Activated CD4-positive, alpha-beta memory T cell treated with anti-CD3 and anti-CD28 coated beads for 36 hours (primary cell): ENCODE results near the gene ZBTB4. TPM values are rescaled to one million over a fixed set of nuclear protein-coding genes. Genes with fewer than 3 reads are reported as not detected.

Source experiments
- CTCF ChIA-PET: fragments of 350-600 bp; sonication (Branson Sonifier 250); formaldehyde crosslinking; loops from one replicate; lab custom pipeline; 2021; ENCODE audit warnings: antibody characterized with exemption, inconsistent platforms; lab: Charles Lee
- POLR2A ChIA-PET: fragments of 350-600 bp; sonication (Branson Sonifier 250); formaldehyde crosslinking; loops from one replicate; lab custom pipeline; 2021; ENCODE audit warnings: antibody characterized with exemption; lab: Charles Lee
- DNase-seq: peaks from one replicate; pipeline ENCODE4 v3.0.0-alpha.2; 2020
- H3K27ac Mint-ChIP-seq: one replicate; pipeline ENCODE4 v1.8.0; 2021; ENCODE audit warnings: mixed read lengths
- H3K27me3 Mint-ChIP-seq: one replicate; pipeline ENCODE4 v1.8.0; 2021; ENCODE audit warnings: mixed read lengths
- H3K36me3 Mint-ChIP-seq: one replicate; pipeline ENCODE4 v1.8.0; 2021; ENCODE audit warnings: mixed read lengths
- H3K4me1 Mint-ChIP-seq: one replicate; pipeline ENCODE4 v1.8.0; 2021; ENCODE audit warnings: low read depth, mixed read lengths
- H3K4me3 Mint-ChIP-seq: one replicate; pipeline ENCODE4 v1.8.0; 2021; ENCODE audit warnings: mild to moderate bottlenecking, mixed read lengths
- H3K9me3 Mint-ChIP-seq: one replicate; pipeline ENCODE4 v1.8.0; 2021; ENCODE audit warnings: mixed read lengths
- intact Hi-C: fragments of 100-400 bp; cut with micrococcal nuclease; formaldehyde crosslinking; loops from one replicate; pipeline ENCODE4 v1.15.1; 2023
- total RNA-seq, 2 experiments: library from RNA; stranded (reverse); gene quantifications; one replicate each; pipeline ENCODE4 v1.2.3, GENCODE V29; 2021

Gene ZBTB4
- total RNA-seq, 2 experiments from 2014 or later, result 16.5 to 16.7 TPM

GRCh38 chr17:7428557-7428956, 50.9 kb downstream of the ZBTB4 start, which contains the start of gene SPEM3:
Gene SPEM3 (plus strand): TSS chr17:7428857. CDS start chr17:7428903, 46 bp downstream.
- Mint-ChIP-seq H3K4me3 (no peak within 1 kb of the TSS), H3K36me3 (no peaks in the 10 kb centered on the region), H3K27me3 (peaks cover 2% of the 10 kb centered on the region), H3K4me1 (no peaks in the 10 kb centered on the region), H3K27ac (no peak within 1 kb of the TSS), H3K9me3 (no peaks in the 10 kb centered on the region)
- intact Hi-C loops, result no loop called here
- no peak for DNase-seq
- ChIA-PET POLR2A (no interaction called here), CTCF (no interaction called here)

DNA sequence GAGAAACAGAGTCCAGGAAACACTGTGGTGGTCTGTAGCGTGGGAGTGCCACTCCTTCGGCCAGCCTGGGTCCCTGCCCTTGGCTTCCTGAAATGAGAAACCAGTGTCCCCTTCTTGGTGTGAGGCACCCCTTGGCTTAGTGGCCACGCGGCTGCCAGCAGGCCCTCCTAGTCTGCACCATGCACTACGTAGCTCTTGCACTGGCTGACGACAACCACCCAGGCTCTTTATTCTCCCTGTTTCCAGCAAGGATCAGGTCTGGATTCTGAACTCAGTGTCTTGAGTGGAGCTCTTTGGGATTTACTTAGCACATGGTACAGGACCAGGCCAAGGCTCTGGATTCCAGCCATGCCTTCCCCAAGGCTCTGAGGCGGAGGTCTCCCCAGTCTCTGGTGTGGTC, 51.9 kb downstream of the ZBTB4 start:
- POLR2A ChIA-PET, result no interaction called here

GRCh38 chr17:7426896-7427489, 52.4 kb downstream of the ZBTB4 start:
- POLR2A ChIA-PET, result no interaction called here
- H3K9me3 Mint-ChIP-seq, result no peaks in the 10 kb centered on the region
- intact Hi-C loops, result no loop called here
- H3K4me1 Mint-ChIP-seq, result no peaks in the 10 kb centered on the region
- peaks cover 2% of the 10 kb centered on the region for H3K27me3 Mint-ChIP-seq
- no peak overlapping the region for H3K4me3 Mint-ChIP-seq
- no peak overlapping the region for H3K27ac Mint-ChIP-seq
- DNase-seq, result no peak
- H3K36me3 Mint-ChIP-seq, result no peaks in the 10 kb centered on the region
- CTCF ChIA-PET, result no interaction called here

More for the DNA sequence above, 51.9 kb downstream of the ZBTB4 start:
- CTCF ChIA-PET, result no interaction called here
- DNase-seq, result no peak
- intact Hi-C loops, result no loop called here
- no peak overlapping the region for H3K27ac Mint-ChIP-seq
- no peaks in the 10 kb centered on the region for H3K9me3 Mint-ChIP-seq
- no peaks in the 10 kb centered on the region for H3K4me1 Mint-ChIP-seq
- no peaks in the 10 kb centered on the region for H3K36me3 Mint-ChIP-seq
- H3K4me3 Mint-ChIP-seq, result no peak overlapping the region
- peaks cover 2% of the 10 kb centered on the region for H3K27me3 Mint-ChIP-seq

DNA sequence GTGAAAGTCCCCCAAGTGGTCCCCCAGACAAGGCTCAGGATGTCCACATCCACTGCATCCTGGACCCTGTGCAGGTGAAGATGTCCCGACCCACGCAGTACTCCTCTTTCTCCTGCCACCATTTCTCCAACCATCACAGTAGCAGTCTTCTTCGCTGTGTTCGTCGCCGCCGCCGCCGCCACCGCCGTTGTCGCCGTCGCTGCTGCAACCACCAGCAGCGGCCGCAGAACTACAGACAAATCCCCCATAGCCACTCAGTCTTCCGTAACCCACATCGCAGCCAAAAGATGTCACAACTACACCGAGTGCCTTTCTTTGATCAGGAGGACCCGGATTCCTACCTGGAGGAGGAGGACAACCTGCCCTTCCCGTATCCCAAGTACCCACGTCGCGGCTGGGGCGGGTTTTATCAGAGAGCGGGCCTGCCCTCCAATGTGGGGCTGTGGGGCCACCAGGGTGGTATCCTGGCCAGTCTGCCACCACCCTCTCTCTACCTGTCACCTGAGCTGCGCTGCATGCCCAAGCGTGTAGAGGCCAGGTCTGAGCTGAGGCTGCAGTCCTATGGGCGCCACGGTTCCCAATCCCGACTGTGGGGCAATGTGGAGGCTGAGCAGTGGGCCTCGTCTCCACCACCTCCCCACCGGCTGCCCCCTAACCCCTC, 53.1 kb downstream of the ZBTB4 start:
- intact Hi-C loops, result no loop called here
- POLR2A ChIA-PET, result no interaction called here
- CTCF ChIA-PET, result no interaction called here
- no peaks in the 10 kb centered on the region for H3K36me3 Mint-ChIP-seq
- H3K4me1 Mint-ChIP-seq, result no peaks in the 10 kb centered on the region
- H3K4me3 Mint-ChIP-seq, result no peak overlapping the region
- H3K9me3 Mint-ChIP-seq, result no peaks in the 10 kb centered on the region
- no peak overlapping the region for H3K27ac Mint-ChIP-seq
- no peak for DNase-seq
- peaks cover 2% of the 10 kb centered on the region for H3K27me3 Mint-ChIP-seq

GRCh38 chr17:7425756-7426155, 53.7 kb downstream of the ZBTB4 start:
- no peaks in the 10 kb centered on the region for H3K4me1 Mint-ChIP-seq
- peaks cover 2% of the 10 kb centered on the region for H3K27me3 Mint-ChIP-seq
- ChIA-PET CTCF (interaction anchor here (1.5 kb wide), 2 partner anchors 11 to 69 kb away, joined by 4 read pairs; no protein-coding TSS in a partner anchor), POLR2A (no interaction called here)
- no peaks in the 10 kb centered on the region for H3K9me3 Mint-ChIP-seq
- H3K36me3 Mint-ChIP-seq, result no peaks in the 10 kb centered on the region
- H3K27ac Mint-ChIP-seq, result no peak overlapping the region
- H3K4me3 Mint-ChIP-seq, result no peak overlapping the region
- DNase-seq, result no peak
- intact Hi-C loops, result no loop called here

GRCh38 chr17:7425316-7425715, 54.1 kb downstream of the ZBTB4 start, which contains the start of gene SPEM2:
Gene SPEM2 (plus strand): TSS chr17:7425616. CDS start chr17:7425689, 73 bp downstream.
- H3K27me3 Mint-ChIP-seq, result peaks cover 2% of the 10 kb centered on the region
- no peak within 1 kb of the TSS for H3K27ac Mint-ChIP-seq
- intact Hi-C loops, result no loop called here
- H3K36me3 Mint-ChIP-seq, result no peaks in the 10 kb centered on the region
- H3K9me3 Mint-ChIP-seq, result no peaks in the 10 kb centered on the region
- POLR2A ChIA-PET, result no interaction called here
- no peak for DNase-seq
- no peak within 1 kb of the TSS for H3K4me3 Mint-ChIP-seq
- H3K4me1 Mint-ChIP-seq, result no peaks in the 10 kb centered on the region
- CTCF ChIA-PET, result interaction anchor here (1.5 kb wide), 2 partner anchors 12 to 69 kb away, joined by 4 read pairs; no protein-coding TSS in a partner anchor

- H3K27ac Mint-ChIP-seq, result no peak overlapping the region
- ChIA-PET CTCF (no interaction called here), POLR2A (no interaction called here)
- DNase-seq, result no peak
- H3K36me3 Mint-ChIP-seq, result no peaks in the 10 kb centered on the region
- no peaks in the 10 kb centered on the region for H3K9me3 Mint-ChIP-seq
- no peak overlapping the region for H3K4me3 Mint-ChIP-seq
- peaks cover 2% of the 10 kb centered on the region for H3K27me3 Mint-ChIP-seq
- no peaks in the 10 kb centered on the region for H3K4me1 Mint-ChIP-seq
- intact Hi-C loops, result no loop called here
Measured at GRCh38 chr17:7423679-7424078, 55.8 kb downstream of the ZBTB4 start.

DNA sequence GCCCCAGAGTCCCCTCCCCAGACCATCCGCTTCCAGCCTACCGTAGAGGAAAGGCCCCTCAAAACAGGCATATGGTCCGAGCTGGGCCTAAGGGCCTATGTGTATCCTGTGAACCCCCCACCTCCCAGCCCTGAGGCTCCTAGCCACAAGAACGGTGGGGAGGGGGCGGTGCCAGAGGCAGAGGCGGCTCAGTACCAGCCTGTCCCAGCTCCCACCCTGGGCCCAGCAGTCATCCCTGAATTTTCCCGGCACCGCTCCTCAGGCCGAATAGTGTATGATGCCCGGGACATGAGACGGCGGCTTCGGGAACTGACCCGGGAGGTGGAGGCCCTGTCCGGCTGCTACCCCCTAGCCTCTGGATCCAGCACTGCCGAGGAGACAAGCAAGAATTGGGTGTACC, 58.2 kb downstream of the ZBTB4 start:
- no peaks in the 10 kb centered on the region for H3K9me3 Mint-ChIP-seq
- H3K27me3 Mint-ChIP-seq, result peaks cover 2% of the 10 kb centered on the region
- no peak for DNase-seq
- no peak overlapping the region for H3K27ac Mint-ChIP-seq
- ChIA-PET CTCF (interaction anchor here (1.3 kb wide), 1 partner anchor 65 kb away, joined by 4 read pairs; no protein-coding TSS in a partner anchor), POLR2A (no interaction called here)
- intact Hi-C loops, result no loop called here
- no peak overlapping the region for H3K4me3 Mint-ChIP-seq
- no peaks in the 10 kb centered on the region for H3K36me3 Mint-ChIP-seq
- no peaks in the 10 kb centered on the region for H3K4me1 Mint-ChIP-seq

- no peak within 1 kb of the TSS for H3K4me3 Mint-ChIP-seq
- POLR2A ChIA-PET, result no interaction called here
- DNase-seq, result no peak
- H3K36me3 Mint-ChIP-seq, result no peaks in the 10 kb centered on the region
- CTCF ChIA-PET, result interaction anchor here (1.3 kb wide), 1 partner anchor 64 kb away, joined by 4 read pairs; no protein-coding TSS in a partner anchor
- H3K27ac Mint-ChIP-seq, result no peak within 1 kb of the TSS
- H3K27me3 Mint-ChIP-seq, result no peaks in the 10 kb centered on the region
- intact Hi-C loops, result no loop called here
- H3K9me3 Mint-ChIP-seq, result no peaks in the 10 kb centered on the region
- no peaks in the 10 kb centered on the region for H3K4me1 Mint-ChIP-seq
Measured at GRCh38 chr17:7419819-7420610, 59.4 kb downstream of the ZBTB4 start, which contains the start of gene SPEM1. Gene SPEM1 (plus strand): TSS chr17:7420324. CDS start chr17:7420385, 61 bp downstream.

GRCh38 chr17:7418472-7419152, 60.8 kb downstream of the ZBTB4 start:
- intact Hi-C loops, result no loop called here
- Mint-ChIP-seq H3K9me3 (no peaks in the 10 kb centered on the region), H3K36me3 (no peaks in the 10 kb centered on the region), H3K4me3 (no peak overlapping the region), H3K27me3 (no peaks in the 10 kb centered on the region), H3K27ac (no peak overlapping the region), H3K4me1 (no peaks in the 10 kb centered on the region)
- ChIA-PET CTCF (no interaction called here), POLR2A (no interaction called here)
- DNase-seq, result no peak

GRCh38 chr17:7417056-7417655, 62.3 kb downstream of the ZBTB4 start:
- H3K9me3 Mint-ChIP-seq, result no peaks in the 10 kb centered on the region
- intact Hi-C loops, result no loop called here
- CTCF ChIA-PET, result interaction anchor here (0.8 kb wide), 1 partner anchor 121 kb away, joined by 3 read pairs; no protein-coding TSS in a partner anchor

More at GRCh38 chr17:7417056-7417655, 62.3 kb downstream of the ZBTB4 start:
- no peak overlapping the region for H3K27ac Mint-ChIP-seq
- H3K4me3 Mint-ChIP-seq, result no peak overlapping the region
- no peak for DNase-seq
- H3K4me1 Mint-ChIP-seq, result no peaks in the 10 kb centered on the region
- H3K27me3 Mint-ChIP-seq, result no peaks in the 10 kb centered on the region
- no peaks in the 10 kb centered on the region for H3K36me3 Mint-ChIP-seq
- POLR2A ChIA-PET, result no interaction called here
